ENCODE results near the gene CDC37L1.

DNA sequence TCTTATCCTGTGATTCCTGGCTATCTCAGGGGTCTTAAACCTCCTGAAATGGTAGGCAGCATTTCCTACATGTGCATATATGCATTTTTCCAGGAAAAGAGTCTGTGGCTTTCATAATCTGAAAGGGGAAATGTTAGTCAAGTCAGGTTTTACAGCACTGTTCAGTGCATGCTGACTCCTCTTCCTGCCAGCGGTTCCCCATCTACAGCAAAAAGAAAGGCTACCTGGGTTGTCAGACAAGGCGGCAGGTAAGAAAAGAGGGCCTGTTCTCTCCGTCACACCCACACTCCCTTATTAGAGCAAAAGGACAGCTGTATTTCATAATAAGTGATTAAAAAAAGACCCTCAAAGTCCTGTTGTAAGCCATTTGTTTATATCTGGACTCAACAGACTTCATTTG, 8.8 kb upstream of the CDC37L1 start:
- no peak for TF ChIP-seq CTCF (IDR thresholded peaks at IDR 0.05)
- no peak for TF ChIP-seq POLR2A (IDR thresholded peaks at IDR 0.05)
